MM.1S (cell line): Measurements from ENCODE around the gene OR2M5.

Experiments used
- DNase-seq: peaks from one replicate; pipeline ENCODE4 v3.0.0-alpha.2; 2015
- H2AFZ ChIP-seq: fragments of 300-600 bp; sonication (generic); 2 replicates; pipeline ENCODE4 v1.6.0; 2016; ENCODE audit warnings: antibody characterized with exemption, low read length
- H3F3A ChIP-seq: fragments of 300-600 bp; sonication (generic); 2 replicates; pipeline ENCODE4 v1.6.1; 2016; ENCODE audit warnings: mild to moderate bottlenecking, antibody characterized with exemption, low read length, moderate library complexity, mixed read lengths; ENCODE audit not compliant: insufficient read depth
- H3K27ac ChIP-seq: fragments of 300-600 bp; sonication (generic); 2 replicates; pipeline ENCODE4 v1.5.1; 2016; ENCODE audit warnings: mild to moderate bottlenecking, low read length
- H3K27me3 ChIP-seq: fragments of 300-600 bp; sonication (generic); replicated peaks from 2 replicates; pipeline ENCODE4 v1.6.0; 2016; ENCODE audit warnings: low read length; ENCODE audit not compliant: insufficient read depth
- H3K36me3 ChIP-seq: fragments of 300-600 bp; sonication (generic); replicated peaks from 2 replicates; pipeline ENCODE4 v1.6.1; 2016; ENCODE audit warnings: mild to moderate bottlenecking, low read length, mixed read lengths; ENCODE audit not compliant: insufficient read depth
- H3K4me1 ChIP-seq: fragments of 300-600 bp; sonication (generic); 2 replicates; pipeline ENCODE4 v1.6.1; 2016; ENCODE audit warnings: low read length, mixed read lengths
- H3K4me2 ChIP-seq: fragments of 300-600 bp; sonication (generic); 2 replicates; pipeline ENCODE4 v1.6.0; 2016; ENCODE audit warnings: low read depth, low read length
- H3K4me3 ChIP-seq: fragments of 300-600 bp; sonication (generic); 2 replicates; pipeline ENCODE4 v1.5.1; 2016; ENCODE audit warnings: low read length, mixed read lengths
- H3K79me2 ChIP-seq: fragments of 300-600 bp; sonication (generic); 2 replicates; pipeline ENCODE4 v1.6.1; 2016; ENCODE audit warnings: mixed run types, low read length, mixed read lengths
- H3K9ac ChIP-seq: fragments of 300-600 bp; sonication (generic); 2 replicates; pipeline ENCODE4 v1.6.1; 2016; ENCODE audit warnings: low read length, mixed read lengths
- H3K9me2 ChIP-seq: fragments of 300-600 bp; sonication (generic); replicated peaks from 2 replicates; pipeline ENCODE4 v1.6.1; 2016; ENCODE audit warnings: mild to moderate bottlenecking, low read length, mixed read lengths; ENCODE audit not compliant: insufficient read depth
- H3K9me3 ChIP-seq: fragments of 300-600 bp; sonication (generic); replicated peaks from 2 replicates; pipeline ENCODE4 v1.6.1; 2016; ENCODE audit warnings: mild to moderate bottlenecking, low read length, mixed read lengths; ENCODE audit not compliant: insufficient read depth
- H4K20me1 ChIP-seq: fragments of 300-600 bp; sonication (generic); 2 replicates; pipeline ENCODE4 v1.6.1; 2016; ENCODE audit warnings: mild to moderate bottlenecking, low read length, moderate library complexity, mixed read lengths; ENCODE audit not compliant: insufficient read depth
- CTCF ChIP-seq: fragments of 300-600 bp; sonication (generic); IDR thresholded peaks from 2 replicates; pipeline ENCODE4 v1.5.1; 2016; ENCODE audit warnings: antibody characterized with exemption, low read length, mixed read lengths
- EZH2 ChIP-seq: fragments of 300-600 bp; sonication (generic); optimal IDR thresholded peaks from 2 replicates; pipeline ENCODE3; 2017; ENCODE audit warnings: low read depth, mild to moderate bottlenecking, antibody characterized with exemption, low read length, mixed read lengths
- EZH2phosphoT487 ChIP-seq: fragments of 300-600 bp; sonication (generic); IDR thresholded peaks from 2 replicates; pipeline ENCODE4 v1.6.1; 2018; ENCODE audit warnings: antibody characterized with exemption, low read length

OR2M5 gene

DNA sequence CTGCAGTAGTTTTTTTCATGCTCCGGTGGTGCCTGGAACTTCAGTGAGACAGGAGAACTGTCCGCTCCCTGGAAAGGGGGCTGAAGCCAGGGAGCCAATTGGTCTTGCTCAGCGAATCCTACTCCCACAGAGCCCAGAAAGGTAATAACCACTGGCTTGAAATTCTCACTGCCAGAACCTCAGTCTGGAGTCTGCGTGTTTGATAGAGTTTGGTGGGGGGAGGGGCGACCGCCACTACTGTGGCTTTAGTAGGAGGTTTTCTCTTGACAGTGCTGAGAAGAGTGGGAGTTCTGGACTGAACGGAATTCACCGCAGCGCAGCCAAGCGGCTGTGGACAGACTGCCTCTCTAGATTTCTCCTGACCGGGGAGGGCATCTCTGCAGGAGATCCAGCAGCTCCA, 44.1 kb downstream of the OR2M5 start:
- TF ChIP-seq CTCF (no peak), EZH2phosphoT487 (no peak), EZH2 (no peak)
- Histone ChIP-seq H2AFZ (no peak overlapping the region), H3F3A (no peaks in the 10 kb centered on the region), H3K9me3 (no peaks in the 10 kb centered on the region), H3K9ac (no peak overlapping the region), H3K79me2 (no peaks in the 10 kb centered on the region), H3K4me2 (no peak overlapping the region), H3K4me1 (no peaks in the 10 kb centered on the region), H3K9me2 (no peaks in the 10 kb centered on the region), H3K27me3 (no peaks in the 10 kb centered on the region), H3K27ac (no peak overlapping the region), H4K20me1 (no peaks in the 10 kb centered on the region), H3K36me3 (no peaks in the 10 kb centered on the region), H3K4me3 (no peak overlapping the region)
- no peak for DNase-seq

- Histone ChIP-seq H3K9me2 (no peaks in the 10 kb centered on the region), H4K20me1 (no peaks in the 10 kb centered on the region), H3K27ac (no peak overlapping the region), H3K4me3 (no peak overlapping the region), H3K4me1 (peaks cover 5% of the 10 kb centered on the region; the same call in 1 of the 2 replicates), H3K9me3 (no peaks in the 10 kb centered on the region), H3K79me2 (no peaks in the 10 kb centered on the region), H2AFZ (no peak overlapping the region), H3K9ac (no peak overlapping the region), H3K4me2 (no peak overlapping the region), H3K36me3 (no peaks in the 10 kb centered on the region), H3K27me3 (no peaks in the 10 kb centered on the region), H3F3A (no peaks in the 10 kb centered on the region)
- no peak for TF ChIP-seq EZH2phosphoT487
- TF ChIP-seq CTCF, result no peak
- no peak for TF ChIP-seq EZH2
- no peak for DNase-seq
Measured at GRCh38 chr1:248194117-248194516, 49.2 kb downstream of the OR2M5 start.
